WTC11 (cell line): ENCODE measurements around the gene SOAT2.

Source experiments
- CREB1 ChIP-seq: sonication (generic); formaldehyde crosslinking; IDR thresholded peaks from 2 replicates; pipeline ENCODE4 v1.8.0; 2023; ENCODE audit warnings: mild to moderate bottlenecking, missing genetic modification reagents
- MXD4 ChIP-seq: fragments of 250-450 bp; sonication (Bioruptor Pico); IDR thresholded peaks from 2 replicates; pipeline ENCODE4 v1.8.0; 2021; ENCODE audit warnings: mild to moderate bottlenecking, moderate library complexity, borderline replicate concordance
- SP1 ChIP-seq: sonication (generic); formaldehyde crosslinking; conservative IDR thresholded peaks from 2 replicates; pipeline ENCODE4 v1.8.1; 2022; ENCODE audit warnings: missing genetic modification reagents
- TEAD1 ChIP-seq: sonication (generic); formaldehyde crosslinking; IDR thresholded peaks from 2 replicates; pipeline ENCODE4 v1.8.0; 2022; ENCODE audit warnings: mild to moderate bottlenecking, missing genetic modification reagents
- TF ChIP-seq, protein P1 (sequence below): fragments of 200-600 bp; IDR thresholded peaks from 2 replicates; pipeline ENCODE4 v1.8.0; 2022; ENCODE audit warnings: antibody characterized with exemption
- TF ChIP-seq, protein P2 (sequence below): sonication (generic); formaldehyde crosslinking; conservative IDR thresholded peaks from 2 replicates; pipeline ENCODE4 v1.8.1; 2022; ENCODE audit warnings: mild to moderate bottlenecking, missing genetic modification reagents

DNA sequence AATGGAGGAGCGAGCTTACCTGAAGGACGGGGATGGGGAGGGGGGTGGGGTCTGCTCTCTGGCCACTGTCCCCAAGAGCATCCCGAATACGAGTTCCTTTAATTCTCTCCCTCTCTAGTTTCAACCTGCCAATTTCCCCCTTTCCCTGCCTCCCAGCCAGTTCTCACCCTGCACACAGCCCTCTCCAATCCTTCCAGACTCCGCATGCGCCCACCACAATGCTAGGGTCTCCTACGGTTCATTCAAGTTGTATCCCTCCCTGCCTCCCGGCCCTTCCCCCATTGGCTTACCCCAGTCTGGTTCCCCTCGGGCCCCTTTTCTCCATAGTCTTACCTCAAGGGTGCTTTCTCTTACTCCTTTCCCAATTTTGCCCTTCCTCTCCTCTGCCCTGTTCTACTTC lies 6.5 kb upstream of the SOAT2 start:
- no peak for TF ChIP-seq CREB1
- TF ChIP-seq, protein P1, sequence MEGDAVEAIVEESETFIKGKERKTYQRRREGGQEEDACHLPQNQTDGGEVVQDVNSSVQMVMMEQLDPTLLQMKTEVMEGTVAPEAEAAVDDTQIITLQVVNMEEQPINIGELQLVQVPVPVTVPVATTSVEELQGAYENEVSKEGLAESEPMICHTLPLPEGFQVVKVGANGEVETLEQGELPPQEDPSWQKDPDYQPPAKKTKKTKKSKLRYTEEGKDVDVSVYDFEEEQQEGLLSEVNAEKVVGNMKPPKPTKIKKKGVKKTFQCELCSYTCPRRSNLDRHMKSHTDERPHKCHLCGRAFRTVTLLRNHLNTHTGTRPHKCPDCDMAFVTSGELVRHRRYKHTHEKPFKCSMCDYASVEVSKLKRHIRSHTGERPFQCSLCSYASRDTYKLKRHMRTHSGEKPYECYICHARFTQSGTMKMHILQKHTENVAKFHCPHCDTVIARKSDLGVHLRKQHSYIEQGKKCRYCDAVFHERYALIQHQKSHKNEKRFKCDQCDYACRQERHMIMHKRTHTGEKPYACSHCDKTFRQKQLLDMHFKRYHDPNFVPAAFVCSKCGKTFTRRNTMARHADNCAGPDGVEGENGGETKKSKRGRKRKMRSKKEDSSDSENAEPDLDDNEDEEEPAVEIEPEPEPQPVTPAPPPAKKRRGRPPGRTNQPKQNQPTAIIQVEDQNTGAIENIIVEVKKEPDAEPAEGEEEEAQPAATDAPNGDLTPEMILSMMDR, result no peak
- TF ChIP-seq, protein P2, sequence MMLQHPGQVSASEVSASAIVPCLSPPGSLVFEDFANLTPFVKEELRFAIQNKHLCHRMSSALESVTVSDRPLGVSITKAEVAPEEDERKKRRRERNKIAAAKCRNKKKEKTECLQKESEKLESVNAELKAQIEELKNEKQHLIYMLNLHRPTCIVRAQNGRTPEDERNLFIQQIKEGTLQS (CRISPR knock-in tag), result no peak
- TF ChIP-seq TEAD1 (CRISPR knock-in tag), result no peak
- TF ChIP-seq SP1 (CRISPR knock-in tag), result no peak
- TF ChIP-seq MXD4, result no peak
